GM19025 (cell line): ENCODE results near the gene INPP5A.

Experiments used
- ATAC-seq: cut with Tn5 transposase; IDR thresholded peaks from one replicate; pipeline ENCODE4 v1.9.1; 2021; ENCODE audit warnings: mild to moderate bottlenecking, low read depth, moderate library complexity; ENCODE audit not compliant: unreplicated experiment

The INPP5A gene

GRCh38 chr10:132804785-132805426 is 267.3 kb downstream of the INPP5A start:
- ATAC-seq: no peak

- ATAC-seq: no peak
Measured at GRCh38 chr10:132805599-132805998, 268.0 kb downstream of the INPP5A start.

- no peak for ATAC-seq
Measured at GRCh38 chr10:132806110-132806509, 268.5 kb downstream of the INPP5A start.

GRCh38 chr10:132806561-132807003 is 269.0 kb downstream of the INPP5A start:
- ATAC-seq: no peak

- no peak for ATAC-seq
Measured at GRCh38 chr10:132807621-132808049, 270.0 kb downstream of the INPP5A start.

- no peak for ATAC-seq
Measured at GRCh38 chr10:132808383-132809231, 271.0 kb downstream of the INPP5A start.

- ATAC-seq: no peak
Measured at GRCh38 chr10:132809232-132810140, 271.9 kb downstream of the INPP5A start.

- no peak for ATAC-seq
Measured at GRCh38 chr10:132810141-132810806, 272.7 kb downstream of the INPP5A start.

- ATAC-seq: no peak
Measured at GRCh38 chr10:132810807-132811700, 273.5 kb downstream of the INPP5A start.

GRCh38 chr10:132811891-132812481 is 274.4 kb downstream of the INPP5A start:
- no peak for ATAC-seq

- no peak for ATAC-seq
Measured at GRCh38 chr10:132812520-132812919, 274.9 kb downstream of the INPP5A start.

GRCh38 chr10:132813001-132813401 is 275.4 kb downstream of the INPP5A start:
- ATAC-seq: no peak

GRCh38 chr10:132813560-132814468 is 276.2 kb downstream of the INPP5A start:
- ATAC-seq: no peak

GRCh38 chr10:132814469-132814856 is 276.9 kb downstream of the INPP5A start:
- no peak for ATAC-seq

- ATAC-seq: no peak
Measured at GRCh38 chr10:132815168-132815857, 277.7 kb downstream of the INPP5A start.

- no peak for ATAC-seq
Measured at GRCh38 chr10:132816718-132817117, 279.1 kb downstream of the INPP5A start.

- ATAC-seq: no peak
Measured at GRCh38 chr10:132817701-132818211, 280.2 kb downstream of the INPP5A start.
